ENCODE results near the gene MYRIP.

Gene MYRIP

DNA sequence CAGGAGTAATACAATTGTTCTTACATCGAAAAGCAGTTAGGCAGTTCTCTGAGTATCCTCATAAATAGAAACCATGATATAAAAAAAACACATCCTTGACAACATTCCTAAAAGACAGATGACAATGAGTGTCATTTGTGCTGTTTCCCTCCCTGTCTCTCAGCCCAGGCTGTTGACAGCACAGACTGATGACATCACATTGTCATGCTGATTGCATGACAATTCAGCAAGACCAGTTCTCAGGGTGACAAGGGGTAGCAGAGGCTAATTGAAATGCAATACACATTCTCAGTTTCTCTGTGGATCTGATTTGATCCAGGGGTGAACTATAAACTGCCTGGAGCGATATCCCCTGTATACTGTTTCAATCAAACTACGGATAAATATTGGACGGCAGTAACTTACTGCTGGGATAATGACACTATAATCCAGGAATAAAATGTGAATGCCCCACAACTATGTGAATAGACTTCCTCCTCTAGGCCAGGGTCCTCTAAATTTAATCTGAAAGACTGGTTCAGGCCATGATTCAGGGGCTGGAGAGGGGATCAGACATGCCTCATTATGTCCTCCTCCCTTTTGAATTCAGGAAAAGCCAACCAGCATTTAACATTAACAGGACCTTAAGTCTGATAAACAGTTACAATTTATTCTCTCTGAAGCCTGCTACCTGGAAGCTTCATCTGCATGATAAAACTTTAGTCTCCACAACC is 483.4 kb downstream of the MYRIP start:
- Histone ChIP-seq H3K27ac (ENCODE audit: low read depth, low read length) (no peak overlapping the region), H3K4me3 (ENCODE audit: low read depth in 1 of 2, low read length in 2 of 2) (no peak overlapping the region), H3K36me3 (ENCODE audit: control insufficient read depth in 1 of 2, insufficient read depth in 2 of 2, low read length in 2 of 2) (peaks cover 4 to 6% of the 10 kb centered on the region in 2 donors), H3K27me3 (ENCODE audit: control insufficient read depth in 1 of 2, insufficient read depth in 2 of 2, low read length in 2 of 2) (no peaks in the 10 kb centered on the region), H3K9me3 (ENCODE audit: control insufficient read depth in 1 of 2, low read length in 2 of 2) (no peaks in the 10 kb centered on the region), H3K4me1 (ENCODE audit: control insufficient read depth in 1 of 2, insufficient read depth in 2 of 2, low read length in 2 of 2) (no peaks in the 10 kb centered on the region), H3K9ac (ENCODE audit: low read depth in 1 of 2, low read length in 2 of 2) (no peak overlapping the region)

GRCh38 chr3:40294434-40294833 is 485.0 kb downstream of the MYRIP start:
- H3K27me3 ChIP-seq (ENCODE audit: control insufficient read depth in 1 of 2, insufficient read depth in 2 of 2, low read length in 2 of 2) = no peaks in the 10 kb centered on the region
- H3K4me1 ChIP-seq (ENCODE audit: control insufficient read depth in 1 of 2, insufficient read depth in 2 of 2, low read length in 2 of 2) = peaks cover 0 to under 1% of the 10 kb centered on the region in 2 donors
- no peak overlapping the region for H3K27ac ChIP-seq (ENCODE audit: low read depth, low read length)
- no peaks in the 10 kb centered on the region for H3K9me3 ChIP-seq (ENCODE audit: control insufficient read depth in 1 of 2, low read length in 2 of 2)
- H3K9ac ChIP-seq (ENCODE audit: low read depth in 1 of 2, low read length in 2 of 2) = no peak overlapping the region
- H3K4me3 ChIP-seq (ENCODE audit: low read depth in 1 of 2, low read length in 2 of 2) = no peak overlapping the region
- peaks cover 4 to 6% of the 10 kb centered on the region in 2 donors for H3K36me3 ChIP-seq (ENCODE audit: control insufficient read depth in 1 of 2, insufficient read depth in 2 of 2, low read length in 2 of 2)

DNA sequence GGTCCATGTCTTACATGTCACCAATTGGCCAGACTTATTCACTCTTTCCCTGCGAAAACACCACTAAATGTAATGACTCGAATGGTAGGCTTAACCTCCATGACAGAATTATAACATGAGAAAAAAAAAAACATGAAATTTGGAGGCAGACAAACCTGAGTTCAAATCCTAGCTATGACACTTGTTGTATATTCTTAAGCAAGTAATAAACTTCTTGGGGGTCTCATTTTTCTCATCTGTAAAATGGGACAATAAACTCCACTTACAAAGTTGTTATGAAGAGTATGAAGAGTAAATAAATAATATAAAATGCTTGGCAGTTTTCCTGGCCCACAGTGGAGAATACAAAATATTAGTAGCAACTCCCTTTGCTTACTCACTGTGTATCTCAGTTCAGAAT is 488.7 kb downstream of the MYRIP start:
- Histone ChIP-seq H3K9ac (ENCODE audit: low read depth in 1 of 2, low read length in 2 of 2) (no peak overlapping the region), H3K4me3 (ENCODE audit: low read depth in 1 of 2, low read length in 2 of 2) (no peak overlapping the region), H3K36me3 (ENCODE audit: control insufficient read depth in 1 of 2, insufficient read depth in 2 of 2, low read length in 2 of 2) (peaks cover 3 to 6% of the 10 kb centered on the region in 2 donors), H3K9me3 (ENCODE audit: control insufficient read depth in 1 of 2, low read length in 2 of 2) (no peaks in the 10 kb centered on the region), H3K4me1 (ENCODE audit: control insufficient read depth in 1 of 2, insufficient read depth in 2 of 2, low read length in 2 of 2) (peaks cover 0 to 3% of the 10 kb centered on the region in 2 donors), H3K27ac (ENCODE audit: low read depth, low read length) (no peak overlapping the region), H3K27me3 (ENCODE audit: control insufficient read depth in 1 of 2, insufficient read depth in 2 of 2, low read length in 2 of 2) (no peaks in the 10 kb centered on the region)

DNA sequence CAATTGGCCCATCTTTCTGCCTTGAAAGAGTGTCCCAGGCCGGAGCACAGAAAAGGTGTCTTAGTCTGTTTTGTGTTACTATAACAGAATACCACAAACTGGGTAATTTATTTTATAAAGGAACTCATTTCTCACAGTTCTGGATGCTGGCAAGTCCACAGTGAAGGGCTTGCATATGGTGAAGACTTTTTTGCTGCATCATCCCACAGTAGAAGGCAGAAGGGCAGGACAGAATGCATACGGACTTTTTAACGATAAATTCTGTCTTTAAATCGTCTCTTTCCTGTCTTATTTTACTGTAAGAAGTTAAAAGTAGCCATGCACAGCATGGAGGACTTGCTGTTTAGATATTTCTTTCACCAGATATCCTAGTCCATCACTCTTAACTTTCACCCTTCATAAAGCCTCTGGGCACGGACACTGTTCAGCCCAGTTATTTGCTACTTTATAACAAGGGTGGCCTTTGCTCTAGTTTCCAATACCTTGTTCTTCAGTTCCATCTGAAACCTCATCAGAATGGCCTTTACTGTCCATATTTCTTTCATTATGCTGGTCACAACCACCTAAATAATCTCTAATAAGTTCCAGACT is 489.8 kb downstream of the MYRIP start:
- H3K27me3 ChIP-seq (ENCODE audit: control insufficient read depth in 1 of 2, insufficient read depth in 2 of 2, low read length in 2 of 2) = no peaks in the 10 kb centered on the region
- H3K27ac ChIP-seq (ENCODE audit: low read depth, low read length) = no peak overlapping the region
- H3K9me3 ChIP-seq (ENCODE audit: control insufficient read depth in 1 of 2, low read length in 2 of 2) = no peaks in the 10 kb centered on the region
- H3K4me1 ChIP-seq (ENCODE audit: control insufficient read depth in 1 of 2, insufficient read depth in 2 of 2, low read length in 2 of 2) = peaks cover 0 to 3% of the 10 kb centered on the region in 2 donors
- H3K36me3 ChIP-seq (ENCODE audit: control insufficient read depth in 1 of 2, insufficient read depth in 2 of 2, low read length in 2 of 2) = peaks cover 3 to 6% of the 10 kb centered on the region in 2 donors
- no peak overlapping the region for H3K4me3 ChIP-seq (ENCODE audit: low read depth in 1 of 2, low read length in 2 of 2)
- H3K9ac ChIP-seq (ENCODE audit: low read depth in 1 of 2, low read length in 2 of 2) = no peak overlapping the region

- Histone ChIP-seq H3K9ac (ENCODE audit: low read depth in 1 of 2, low read length in 2 of 2) (no peak overlapping the region), H3K27me3 (ENCODE audit: control insufficient read depth in 1 of 2, insufficient read depth in 2 of 2, low read length in 2 of 2) (no peaks in the 10 kb centered on the region), H3K9me3 (ENCODE audit: control insufficient read depth in 1 of 2, low read length in 2 of 2) (no peaks in the 10 kb centered on the region), H3K4me3 (ENCODE audit: low read depth in 1 of 2, low read length in 2 of 2) (no peak overlapping the region), H3K4me1 (ENCODE audit: control insufficient read depth in 1 of 2, insufficient read depth in 2 of 2, low read length in 2 of 2) (peaks cover 0 to 3% of the 10 kb centered on the region in 2 donors), H3K27ac (ENCODE audit: low read depth, low read length) (no peak overlapping the region), H3K36me3 (ENCODE audit: control insufficient read depth in 1 of 2, insufficient read depth in 2 of 2, low read length in 2 of 2) (peaks cover 0 to 3% of the 10 kb centered on the region in 2 donors)
These were observed 490.4 kb downstream of the MYRIP start for GRCh38 chr3:40299721-40300335.

DNA sequence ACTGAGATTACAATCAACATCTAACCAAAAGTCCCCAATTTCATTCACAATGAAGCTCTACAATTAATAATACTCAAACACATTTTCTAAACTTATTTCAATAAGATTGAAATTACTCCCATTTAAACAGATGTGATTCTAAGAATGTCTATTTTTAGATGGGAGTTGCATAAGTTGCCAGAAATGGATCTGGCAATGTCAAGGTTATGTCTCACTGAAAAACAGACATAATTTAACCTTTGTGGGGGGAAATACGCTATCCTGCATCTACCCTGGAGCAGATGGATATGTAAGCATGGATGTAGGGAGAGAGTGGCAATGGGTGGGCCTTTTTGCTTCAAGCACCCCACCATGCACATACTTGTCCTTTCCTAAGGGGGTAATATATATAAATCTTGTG is 493.4 kb downstream of the MYRIP start:
- H3K4me1 ChIP-seq (ENCODE audit: control insufficient read depth in 1 of 2, insufficient read depth in 2 of 2, low read length in 2 of 2) = peaks cover 0 to 3% of the 10 kb centered on the region in 2 donors
- H3K9me3 ChIP-seq (ENCODE audit: control insufficient read depth in 1 of 2, low read length in 2 of 2) = no peaks in the 10 kb centered on the region
- H3K4me3 ChIP-seq (ENCODE audit: low read depth in 1 of 2, low read length in 2 of 2) = no peak overlapping the region
- H3K27me3 ChIP-seq (ENCODE audit: control insufficient read depth in 1 of 2, insufficient read depth in 2 of 2, low read length in 2 of 2) = no peaks in the 10 kb centered on the region
- H3K9ac ChIP-seq (ENCODE audit: low read depth in 1 of 2, low read length in 2 of 2) = no peak overlapping the region
- no peak overlapping the region for H3K27ac ChIP-seq (ENCODE audit: low read depth, low read length)
- peaks cover 0 to 3% of the 10 kb centered on the region in 2 donors for H3K36me3 ChIP-seq (ENCODE audit: control insufficient read depth in 1 of 2, insufficient read depth in 2 of 2, low read length in 2 of 2)

GRCh38 chr3:40304352-40304751 is 494.9 kb downstream of the MYRIP start:
- H3K4me3 ChIP-seq (ENCODE audit: low read depth in 1 of 2, low read length in 2 of 2) = no peak overlapping the region
- no peaks in the 10 kb centered on the region for H3K27me3 ChIP-seq (ENCODE audit: control insufficient read depth in 1 of 2, insufficient read depth in 2 of 2, low read length in 2 of 2)
- H3K9me3 ChIP-seq (ENCODE audit: control insufficient read depth in 1 of 2, low read length in 2 of 2) = no peaks in the 10 kb centered on the region
- H3K36me3 ChIP-seq (ENCODE audit: control insufficient read depth in 1 of 2, insufficient read depth in 2 of 2, low read length in 2 of 2) = peaks cover 0 to 3% of the 10 kb centered on the region in 2 donors
- no peak overlapping the region for H3K27ac ChIP-seq (ENCODE audit: low read depth, low read length)
- no peak overlapping the region for H3K9ac ChIP-seq (ENCODE audit: low read depth in 1 of 2, low read length in 2 of 2)
- H3K4me1 ChIP-seq (ENCODE audit: control insufficient read depth in 1 of 2, insufficient read depth in 2 of 2, low read length in 2 of 2) = peaks cover 7 to 9% of the 10 kb centered on the region in 2 donors

DNA sequence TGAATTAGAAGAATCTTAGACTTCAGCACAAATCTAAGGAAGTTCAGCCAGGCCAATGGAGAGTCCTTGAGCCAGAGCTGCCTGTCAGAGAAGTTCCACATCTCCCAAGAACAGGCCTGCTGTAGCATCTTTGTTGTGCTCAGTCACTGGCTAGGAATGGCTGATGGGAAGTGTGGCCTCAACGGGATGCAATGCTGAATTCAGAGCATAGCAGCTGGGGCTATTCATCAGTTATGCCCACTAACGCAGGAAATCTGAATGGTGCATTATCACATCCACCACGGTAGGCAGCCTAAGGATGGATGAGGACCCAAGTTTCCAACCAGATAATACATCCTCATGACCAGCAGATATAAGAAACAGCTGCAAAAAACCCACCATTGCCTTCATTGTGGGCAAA is 496.9 kb downstream of the MYRIP start:
- H3K9ac ChIP-seq (ENCODE audit: low read depth in 1 of 2, low read length in 2 of 2) = no peak overlapping the region
- H3K27ac ChIP-seq (ENCODE audit: low read depth, low read length) = no peak overlapping the region
- H3K4me3 ChIP-seq (ENCODE audit: low read depth in 1 of 2, low read length in 2 of 2) = no peak overlapping the region
- no peaks in the 10 kb centered on the region for H3K36me3 ChIP-seq (ENCODE audit: control insufficient read depth in 1 of 2, insufficient read depth in 2 of 2, low read length in 2 of 2)
- H3K4me1 ChIP-seq (ENCODE audit: control insufficient read depth in 1 of 2, insufficient read depth in 2 of 2, low read length in 2 of 2) = peaks cover 11 to 14% of the 10 kb centered on the region in 2 donors
- no peaks in the 10 kb centered on the region for H3K9me3 ChIP-seq (ENCODE audit: control insufficient read depth in 1 of 2, low read length in 2 of 2)
- no peaks in the 10 kb centered on the region for H3K27me3 ChIP-seq (ENCODE audit: control insufficient read depth in 1 of 2, insufficient read depth in 2 of 2, low read length in 2 of 2)

DNA sequence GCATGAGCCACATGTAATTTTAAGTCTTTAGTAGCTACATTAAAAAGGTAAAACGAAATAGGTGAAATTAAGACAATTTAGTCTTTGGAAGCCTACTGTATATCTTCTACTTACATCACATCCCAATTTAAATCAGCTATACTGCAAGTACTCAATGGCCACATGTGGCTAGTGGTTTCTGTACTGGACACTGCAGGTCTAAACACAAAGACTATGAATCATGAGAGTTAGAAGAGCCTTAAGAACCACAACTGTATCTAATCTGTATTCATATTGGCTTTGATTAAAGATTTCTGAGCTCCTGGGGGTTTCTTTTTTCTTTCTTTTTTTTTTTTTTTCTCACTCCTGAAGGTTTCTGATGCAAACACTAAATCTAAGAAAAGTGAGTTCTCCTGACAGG is 497.8 kb downstream of the MYRIP start:
- no peak overlapping the region for H3K27ac ChIP-seq (ENCODE audit: low read depth, low read length)
- no peak overlapping the region for H3K9ac ChIP-seq (ENCODE audit: low read depth in 1 of 2, low read length in 2 of 2)
- H3K9me3 ChIP-seq (ENCODE audit: control insufficient read depth in 1 of 2, low read length in 2 of 2) = no peaks in the 10 kb centered on the region
- no peak overlapping the region for H3K4me3 ChIP-seq (ENCODE audit: low read depth in 1 of 2, low read length in 2 of 2)
- H3K36me3 ChIP-seq (ENCODE audit: control insufficient read depth in 1 of 2, insufficient read depth in 2 of 2, low read length in 2 of 2) = peaks cover 0 to 3% of the 10 kb centered on the region in 2 donors
- no peaks in the 10 kb centered on the region for H3K27me3 ChIP-seq (ENCODE audit: control insufficient read depth in 1 of 2, insufficient read depth in 2 of 2, low read length in 2 of 2)
- peaks cover 11 to 22% of the 10 kb centered on the region in 2 donors for H3K4me1 ChIP-seq (ENCODE audit: control insufficient read depth in 1 of 2, insufficient read depth in 2 of 2, low read length in 2 of 2)

- Histone ChIP-seq H3K9ac (ENCODE audit: low read depth in 1 of 2, low read length in 2 of 2) (peak overlapping the region; percentile 69 to 78), H3K9me3 (ENCODE audit: control insufficient read depth in 1 of 2, low read length in 2 of 2) (no peaks in the 10 kb centered on the region), H3K4me1 (ENCODE audit: control insufficient read depth in 1 of 2, insufficient read depth in 2 of 2, low read length in 2 of 2) (peaks cover 11 to 38% of the 10 kb centered on the region in 2 donors), H3K27ac (ENCODE audit: low read depth, low read length) (peak overlapping the region; percentile 60), H3K36me3 (ENCODE audit: control insufficient read depth in 1 of 2, insufficient read depth in 2 of 2, low read length in 2 of 2) (peaks cover 13 to 16% of the 10 kb centered on the region in 2 donors), H3K27me3 (ENCODE audit: control insufficient read depth in 1 of 2, insufficient read depth in 2 of 2, low read length in 2 of 2) (no peaks in the 10 kb centered on the region), H3K4me3 (ENCODE audit: low read depth in 1 of 2, low read length in 2 of 2) (peak overlapping the region; percentile 73 to 76)
These were observed 499.5 kb downstream of the MYRIP start for GRCh38 chr3:40308725-40309417.

All from duodenal mucosa (tissue), 2 donors.